Endothelial cell of umbilical vein (primary cell): Measurements from ENCODE around the gene SPINK9. TPM values are rescaled to one million over a fixed set of nuclear protein-coding genes. Genes with fewer than 3 reads are reported as not detected.
A peak's percentile ranks its signal among the peaks of the same experiment; 100 is the strongest.

Experiments used
- BruUV-seq: library from RNA; stranded (reverse); fragments of 400-500 nt; replicated peaks from 2 replicates; lab custom pipeline; 2021; lab: Mats Ljungman, UMichigan
- CTCF ChIA-PET: fragments of 300-600, 350-600 bp; sonication (Branson Sonifier 250); formaldehyde crosslinking; loops from one replicate; lab custom pipeline; 2021; ENCODE audit warnings: antibody characterized with exemption, inconsistent platforms; lab: Charles Lee
- POLR2A ChIA-PET: fragments of 300-600, 350-600 bp; sonication (Branson Sonifier 250); formaldehyde crosslinking; loops from one replicate; lab custom pipeline; 2021; ENCODE audit warnings: antibody characterized with exemption, inconsistent platforms; lab: Charles Lee
- DNase-seq: peaks from one replicate; pipeline ENCODE4 v3.0.0-alpha.2; 2011; ENCODE audit warnings: low read depth, low spot score
- FAIRE-seq: peaks from 2 replicates; lab custom pipeline; 2011; peaks lifted over from hg19 to GRCh38; lab: Jason Lieb, UNC
- H2AFZ ChIP-seq: 2 replicates; pipeline ENCODE4 v1.6.0; 2012; ENCODE audit warnings: low read depth, low read length, control low read depth, inconsistent platforms
- H3K27ac ChIP-seq: 2 replicates; pipeline ENCODE4 v1.5.1; 2011; ENCODE audit warnings: low read depth, mild to moderate bottlenecking, control low read depth, low read length, moderate library complexity; ENCODE audit not compliant: insufficient read depth
- H3K27me3 ChIP-seq, 2 experiments: 2 replicates each; pipeline versions ENCODE4 v1.6.0 to v1.6.1; 2011; ENCODE audit warnings: low read length in 2 of 2, mixed read lengths in 1 of 2; ENCODE audit not compliant: control insufficient read depth in 2 of 2, insufficient read depth in 2 of 2
- H3K36me3 ChIP-seq, 2 experiments: 2 replicates in 1 of 2; 3 replicates in 1 of 2; pipeline ENCODE4 v1.5.1; 2011; ENCODE audit warnings: low read length in 2 of 2, mild to moderate bottlenecking in 1 of 2, moderate library complexity in 1 of 2; ENCODE audit not compliant: control insufficient read depth in 2 of 2, insufficient read depth in 2 of 2; ENCODE audit errors: extremely low read depth in 1 of 2
- H3K4me1 ChIP-seq: 3 replicates; pipeline ENCODE4 v1.5.1; 2011; ENCODE audit warnings: mild to moderate bottlenecking, low read length; ENCODE audit not compliant: control insufficient read depth, insufficient read depth; ENCODE audit errors: extremely low read depth
- H3K4me2 ChIP-seq: 2 replicates; pipeline ENCODE4 v1.6.1; 2011; ENCODE audit warnings: low read length, control low read depth, mixed read lengths; ENCODE audit not compliant: insufficient read depth
- H3K4me3 ChIP-seq, 3 experiments: fragments of 200-600 bp in 1 of 3; sonication (generic), shearing (Covaris generic) in 1 of 3; replicated peaks in 1 of 3; 2 replicates each; pipeline ENCODE4 v1.5.1; 2011 to 2016; ENCODE audit warnings: control low read depth in 3 of 3, low read length in 3 of 3, mild to moderate bottlenecking in 2 of 3, inconsistent platforms in 1 of 3, low read depth in 1 of 3, moderate library complexity in 1 of 3; ENCODE audit not compliant: insufficient read depth in 1 of 3
- H3K79me2 ChIP-seq: 2 replicates; pipeline ENCODE4 v1.6.0; 2012; ENCODE audit warnings: low read length, inconsistent platforms; ENCODE audit not compliant: control insufficient read depth, insufficient read depth
- H3K9ac ChIP-seq: replicated peaks from 2 replicates; pipeline ENCODE3; 2011; ENCODE audit warnings: low read length, control low read depth; ENCODE audit not compliant: insufficient read depth; ENCODE audit errors: extremely low read depth
- H3K9me1 ChIP-seq: replicated peaks from 3 replicates; pipeline ENCODE4 v1.6.0; 2011; ENCODE audit warnings: mild to moderate bottlenecking, low read length; ENCODE audit not compliant: control insufficient read depth, insufficient read depth; ENCODE audit errors: extremely low read depth
- H3K9me3 ChIP-seq: replicated peaks from 2 replicates; pipeline ENCODE4 v1.5.1; 2012; ENCODE audit warnings: low read length, inconsistent platforms; ENCODE audit not compliant: control insufficient read depth, insufficient read depth
- H4K20me1 ChIP-seq: replicated peaks from 2 replicates; pipeline ENCODE3; 2011; ENCODE audit warnings: mild to moderate bottlenecking, low read length; ENCODE audit not compliant: control insufficient read depth, insufficient read depth; ENCODE audit errors: extremely low read depth
- CTCF ChIP-seq, 2 donors: IDR thresholded peaks; 1 replicate in 1 of 2; 2 replicates in 1 of 2; pipeline ENCODE4 v1.5.1; 2011; ENCODE audit warnings: low read length in 2 of 2, mild to moderate bottlenecking in 2 of 2, moderate library complexity in 2 of 2, control low read depth in 1 of 2, inconsistent platforms in 1 of 2, low read depth in 1 of 2; ENCODE audit not compliant: insufficient read depth in 1 of 2; ENCODE audit errors: extremely low read depth in 1 of 2
- EZH2 ChIP-seq: IDR thresholded peaks from 2 replicates; pipeline ENCODE4 v1.6.1; 2012; ENCODE audit warnings: borderline replicate concordance, low read depth, mild to moderate bottlenecking, moderate library complexity, low read length, inconsistent platforms; ENCODE audit not compliant: severe bottlenecking
- FOS ChIP-seq: IDR thresholded peaks from 2 replicates; pipeline ENCODE4 v1.6.1; 2011; ENCODE audit warnings: mild to moderate bottlenecking, low read length, moderate library complexity, borderline replicate concordance; ENCODE audit not compliant: insufficient read depth
- GATA2 ChIP-seq: IDR thresholded peaks from 2 replicates; pipeline ENCODE4 v1.7.0; 2011; ENCODE audit warnings: low read depth, mild to moderate bottlenecking, moderate library complexity, mixed read lengths, low read length; ENCODE audit not compliant: insufficient read length, insufficient read depth
- JUN ChIP-seq: IDR thresholded peaks from 2 replicates; pipeline ENCODE4 v1.6.1; 2011; ENCODE audit warnings: borderline replicate concordance, low read depth; ENCODE audit not compliant: insufficient read length, insufficient read depth
- MAX ChIP-seq: IDR thresholded peaks from 2 replicates; pipeline ENCODE4 v1.6.1; 2011; ENCODE audit not compliant: insufficient read depth, insufficient read length
- MYC ChIP-seq: IDR thresholded peaks from one replicate; pipeline ENCODE4 v1.6.1; 2011; ENCODE audit warnings: mild to moderate bottlenecking, low read depth, low read length
- POLR2A ChIP-seq: IDR thresholded peaks from 2 replicates; pipeline ENCODE4 v1.6.1; 2012; ENCODE audit warnings: low read depth, mild to moderate bottlenecking, control low read depth, low read length
- POLR2AphosphoS5 ChIP-seq: IDR thresholded peaks from 2 replicates; pipeline ENCODE4 v1.6.1; 2012; ENCODE audit warnings: low read depth, mild to moderate bottlenecking, control low read depth, low read length, moderate library complexity; ENCODE audit not compliant: insufficient read depth
- dilution Hi-C: fragments of 300-500 bp; cut with MboI; formaldehyde crosslinking; loops from one replicate; pipeline ENCODE4 v1.15.0; 2019; ENCODE audit warnings: low sequenced_read_pairs; ENCODE audit not compliant: extremely low pct_ligation_motif_present
- intact Hi-C: fragments of 100-400 bp; cut with micrococcal nuclease; formaldehyde crosslinking; loops from one replicate; pipeline ENCODE4 v1.10.0; 2022
- polyA plus RNA-seq, 4 experiments: library from polyadenylated mRNA; depleted of rRNA in 3 of 4; stranded (reverse) in 3 of 4; unstranded in 1 of 4; fragments of >200 nt; gene quantifications; 2 replicates each; pipeline versions ENCODE4 v1.2.1 to v1.2.3, GENCODE V29; 2011 to 2012; ENCODE audit warnings: missing spikeins in 1 of 4
- total RNA-seq: library from RNA; stranded (reverse); gene quantifications from 2 replicates; pipeline ENCODE4 v1.2.3, GENCODE V29; 2021

Gene SPINK9
- total and polyA plus RNA-seq, 2 donors (not counting 3 experiments of a cell fraction or from before 2014, with no cell fraction given), result not detected

- no peak overlapping the region for H3K9ac ChIP-seq
- peak overlapping the region; percentile 8 for H3K4me2 ChIP-seq
- H2AFZ ChIP-seq, result no peak overlapping the region
- H4K20me1 ChIP-seq, result no peaks in the 10 kb centered on the region
- ChIA-PET POLR2A (no interaction called here), CTCF (interaction anchor here (0.8 to 1.7 kb wide), 5 partner anchors 8 to 344 kb away, joined by 3 to 6 read pairs (median 5); no protein-coding TSS in a partner anchor)
- H3K4me3 ChIP-seq, result no peak overlapping the region
- no peak for TF ChIP-seq EZH2
- TF ChIP-seq POLR2AphosphoS5, result peak; percentile 40
- TF ChIP-seq GATA2, result no peak
- TF ChIP-seq JUN, result no peak
- TF ChIP-seq FOS, result peak; percentile 31
- TF ChIP-seq MAX, result no peak
- DNase-seq, result peak; percentile 45
- H3K9me1 ChIP-seq, result no peaks in the 10 kb centered on the region
- dilution Hi-C loops, result no loop called here
- peak; percentile 77 for FAIRE-seq
- H3K27me3 ChIP-seq, result no peaks in the 10 kb centered on the region
- peak overlapping the region; percentile 54 for H3K27ac ChIP-seq
- intact Hi-C loops, result loop anchor here (10.0 kb wide), 2 partner anchors 873 to 903 kb away; partner anchors contain the start of gene DPYSL3
- peaks cover 47% of the 10 kb centered on the region for H3K4me1 ChIP-seq
- H3K36me3 ChIP-seq, result no peaks in the 10 kb centered on the region
- H3K9me3 ChIP-seq, result no peaks in the 10 kb centered on the region
- peaks cover 66% of the 10 kb centered on the region for H3K79me2 ChIP-seq
- BruUV-seq, result no TSS peak
Observed at GRCh38 chr5:148387325-148387724, 52.0 kb downstream of the SPINK9 start.

- DNase-seq, result no peak
- dilution Hi-C loops (no loop called here), intact Hi-C loops (loop anchor here (10.0 kb wide), 2 partner anchors 874 to 904 kb away; partner anchors contain the start of gene DPYSL3)
- no peaks in the 10 kb centered on the region for H3K9me3 ChIP-seq
- peaks cover 79% of the 10 kb centered on the region for H3K79me2 ChIP-seq
- H3K4me2 ChIP-seq, result no peak overlapping the region
- H3K9ac ChIP-seq, result no peak overlapping the region
- no TSS peak for BruUV-seq
- peaks cover 37% of the 10 kb centered on the region for H3K4me1 ChIP-seq
- FAIRE-seq, result no peak
- H3K9me1 ChIP-seq, result no peaks in the 10 kb centered on the region
- H3K27ac ChIP-seq, result no peak overlapping the region
- H3K27me3 ChIP-seq, result no peaks in the 10 kb centered on the region
- no peak for TF ChIP-seq POLR2AphosphoS5
- no peak for TF ChIP-seq GATA2
- TF ChIP-seq FOS, result no peak
- TF ChIP-seq POLR2A, result no peak
- TF ChIP-seq EZH2, result no peak
- no peak for TF ChIP-seq CTCF (IDR thresholded peaks at IDR 0.05; ENCODE audit: extremely low read depth in 1 of 2, insufficient read depth in 1 of 2, low read depth in 1 of 2, low read length in 2 of 2)
- no peak for TF ChIP-seq MYC
- no peak for TF ChIP-seq MAX
- TF ChIP-seq JUN, result no peak
- H3K36me3 ChIP-seq, result no peaks in the 10 kb centered on the region
- no peak overlapping the region for H2AFZ ChIP-seq
- CTCF ChIA-PET, result interaction anchor here (1.6 kb wide), 2 partner anchors 9 to 10 kb away, joined by 5 read pairs; no protein-coding TSS in a partner anchor
- POLR2A ChIA-PET, result no interaction called here
- peaks cover 3% of the 10 kb centered on the region for H4K20me1 ChIP-seq
- no peak overlapping the region for H3K4me3 ChIP-seq
Observed at GRCh38 chr5:148388696-148389095, 53.3 kb downstream of the SPINK9 start.
